Kidney capillary endothelial cell (primary cell): ENCODE measurements around the gene SH3RF3.

Source experiments
- DNase-seq: peaks from one replicate; pipeline ENCODE4 v3.0.0-alpha.2; 2018; ENCODE audit warnings: low spot score

Gene SH3RF3

DNA sequence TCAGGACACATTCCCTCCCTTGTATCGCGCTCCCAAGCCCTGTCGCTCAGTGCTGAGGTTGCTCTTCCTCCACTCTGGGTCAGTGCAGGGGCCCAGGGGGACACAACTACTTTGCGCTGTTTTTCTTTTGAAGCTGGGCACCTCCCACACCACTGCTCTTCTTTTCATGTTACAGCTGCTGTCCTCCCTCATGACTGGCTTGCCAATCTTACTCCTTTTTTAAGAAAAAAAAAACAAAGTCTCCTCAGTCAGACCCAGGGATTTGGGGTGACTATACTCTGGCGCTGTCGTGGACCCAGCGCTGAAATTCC lies 264.6 kb downstream of the SH3RF3 start:
- DNase-seq = no peak

DNA sequence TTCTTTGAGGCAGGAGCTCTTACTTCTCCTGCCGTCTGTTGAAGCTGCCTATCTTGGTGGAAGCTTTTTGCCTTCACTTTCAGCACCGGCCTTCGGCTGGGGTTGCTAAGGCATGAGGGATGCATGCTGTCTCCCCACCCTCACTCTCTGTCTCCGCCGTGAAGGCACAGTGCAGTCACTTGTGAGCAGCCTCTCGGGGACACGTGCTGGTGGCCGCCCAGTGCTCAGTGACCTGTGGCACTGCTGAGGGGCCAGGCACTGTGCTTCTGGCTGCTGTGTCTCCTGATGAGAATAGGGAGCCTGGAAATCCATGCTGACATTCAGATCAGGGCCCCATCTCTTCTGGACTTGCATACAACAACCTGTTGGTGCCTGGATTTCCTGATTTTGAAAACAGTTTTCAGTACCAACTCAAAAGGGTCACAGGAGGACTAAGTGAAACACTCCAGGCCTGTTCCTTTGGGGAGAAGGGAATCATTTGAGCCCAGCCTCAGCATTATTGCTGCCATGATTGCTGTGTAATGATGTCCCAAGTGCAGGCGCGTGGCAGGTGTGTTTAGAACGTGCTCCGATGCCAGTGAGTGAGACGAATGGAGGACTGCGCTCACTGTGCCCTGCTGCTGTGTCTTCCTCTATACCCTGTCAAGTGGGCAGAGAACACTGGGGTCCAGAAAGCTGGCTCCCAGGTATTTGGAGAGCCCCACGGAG lies 266.6 kb downstream of the SH3RF3 start:
- DNase-seq = no peak

DNA sequence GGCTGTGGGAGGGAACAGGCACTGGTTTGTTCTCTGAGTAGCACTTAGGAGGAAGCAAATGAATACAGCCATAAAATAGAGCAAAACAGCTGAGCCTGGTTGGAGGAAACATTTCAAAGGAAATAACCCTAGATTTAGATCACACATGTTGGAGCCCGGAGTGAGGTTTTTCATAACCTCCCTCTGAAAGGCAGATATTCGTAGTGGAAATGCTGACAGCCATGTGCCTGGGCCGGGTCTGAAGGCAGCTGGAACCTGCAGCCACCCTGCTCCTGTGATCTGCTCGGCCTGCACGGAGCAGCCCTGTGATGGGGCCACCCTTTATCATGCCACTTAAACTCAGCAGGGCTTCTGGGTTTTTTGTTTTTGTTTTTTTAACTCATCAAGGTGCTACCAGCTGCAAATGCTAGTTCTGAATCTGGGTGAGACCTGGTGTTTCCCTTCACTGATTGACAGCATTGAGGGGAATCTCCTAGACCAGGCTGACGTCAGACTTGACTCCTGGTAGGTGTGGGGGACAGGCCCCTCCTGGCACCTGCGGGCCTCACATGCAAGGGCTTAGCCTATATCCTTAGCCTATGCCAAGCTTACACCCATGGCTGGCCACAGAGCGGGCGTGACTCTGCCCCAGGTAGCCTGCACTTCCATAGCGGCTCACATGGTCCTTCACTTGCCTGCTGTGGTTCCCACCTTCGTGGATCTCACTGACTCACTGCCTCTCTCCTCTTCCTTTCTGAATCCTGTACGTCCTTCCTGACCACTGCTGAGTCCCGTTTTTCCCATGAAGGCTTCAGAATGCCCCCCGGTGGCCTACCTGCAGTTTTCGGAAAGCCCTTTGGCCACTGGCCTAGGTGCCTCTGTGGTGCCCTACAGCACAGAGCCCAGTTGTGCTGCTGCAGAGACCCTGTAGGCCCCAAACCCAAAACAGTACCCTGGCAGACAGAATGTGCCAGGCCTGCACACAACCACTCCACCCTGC lies 267.5 kb downstream of the SH3RF3 start:
- DNase-seq = no peak

DNA sequence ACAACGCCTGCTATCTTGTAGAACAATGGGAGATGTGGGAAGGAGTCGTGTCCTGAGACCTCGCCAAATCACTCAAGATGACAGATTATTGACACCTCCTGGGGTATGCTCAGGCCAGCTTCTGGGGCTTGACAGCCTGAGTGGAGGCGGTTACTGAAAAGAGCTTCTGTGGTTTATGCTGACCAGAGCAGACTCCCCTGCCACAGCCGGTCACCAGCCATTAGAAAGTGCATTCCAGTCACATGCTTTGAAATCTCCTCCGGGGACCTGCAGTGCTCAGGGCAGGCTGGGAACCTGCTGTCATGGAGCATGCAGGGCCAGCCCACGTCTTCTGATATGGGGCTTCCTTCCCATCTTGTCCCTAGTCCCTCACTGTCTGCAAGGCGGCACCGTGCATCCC lies 268.9 kb downstream of the SH3RF3 start:
- DNase-seq = no peak

DNA sequence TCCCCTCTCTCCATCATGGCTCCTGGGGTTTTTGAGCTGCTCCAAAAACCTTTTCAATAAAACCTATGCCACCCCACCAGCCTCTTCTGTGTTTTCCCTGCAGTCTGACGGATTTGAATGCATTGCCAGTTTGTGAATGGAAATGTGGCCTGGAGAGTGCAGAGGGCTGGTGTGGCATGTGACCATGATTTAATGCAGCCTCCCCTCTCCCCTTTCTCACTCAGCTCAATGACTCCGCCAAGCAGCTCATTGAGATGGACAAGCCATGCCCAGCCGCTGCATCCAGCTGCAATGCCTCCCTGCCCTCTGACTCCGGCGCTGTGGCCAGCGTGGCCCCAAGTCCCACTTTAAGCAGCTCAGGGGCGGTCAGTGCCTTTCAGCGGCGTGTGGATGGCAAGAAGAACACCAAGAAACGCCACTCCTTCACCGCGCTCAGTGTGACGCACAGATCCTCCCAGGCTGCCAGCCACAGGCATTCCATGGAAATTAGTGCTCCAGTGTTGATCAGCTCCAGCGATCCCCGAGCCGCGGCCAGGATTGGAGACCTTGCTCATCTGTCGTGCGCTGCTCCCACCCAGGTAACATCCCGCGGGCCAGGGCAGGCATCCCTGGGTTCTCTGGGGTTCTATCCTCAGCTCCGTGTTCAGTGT lies 269.5 kb downstream of the SH3RF3 start:
- DNase-seq = no peak

DNA sequence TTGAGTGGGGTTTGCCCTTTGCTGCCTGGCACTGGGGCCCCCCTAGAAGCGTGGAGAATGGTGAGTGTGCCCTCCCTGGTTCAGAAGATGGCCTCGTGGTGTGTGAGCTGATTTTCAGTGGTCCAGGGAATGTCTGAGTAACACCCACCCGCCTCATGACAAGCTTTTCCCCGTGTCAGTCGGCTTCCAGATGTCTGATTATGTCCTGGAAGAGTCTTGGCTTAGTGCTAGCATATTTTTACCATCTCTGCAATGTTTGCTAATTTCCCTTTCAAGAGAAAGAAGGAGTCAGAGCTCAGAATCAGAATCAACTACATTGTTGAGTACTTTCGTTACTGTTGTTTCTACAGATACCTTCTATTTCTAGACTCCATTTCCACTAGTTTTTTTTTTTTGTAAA lies 270.1 kb downstream of the SH3RF3 start:
- DNase-seq = no peak

DNA sequence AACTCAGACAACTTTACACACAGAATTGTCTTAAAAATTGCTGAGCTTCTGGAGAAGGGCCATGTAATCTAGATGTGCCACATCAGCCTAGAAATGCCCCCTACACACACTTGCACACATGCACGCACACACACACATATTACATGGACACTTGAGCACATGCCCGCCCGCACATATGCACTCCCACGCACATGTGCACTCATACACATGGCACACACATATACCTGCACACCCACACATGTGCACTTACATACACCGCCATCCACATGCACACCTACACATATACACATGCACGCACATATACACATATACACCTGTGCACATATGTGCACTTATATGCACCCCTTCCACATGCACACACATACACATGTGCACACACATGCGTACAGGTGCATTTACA lies 271.1 kb downstream of the SH3RF3 start:
- DNase-seq = no peak

DNA sequence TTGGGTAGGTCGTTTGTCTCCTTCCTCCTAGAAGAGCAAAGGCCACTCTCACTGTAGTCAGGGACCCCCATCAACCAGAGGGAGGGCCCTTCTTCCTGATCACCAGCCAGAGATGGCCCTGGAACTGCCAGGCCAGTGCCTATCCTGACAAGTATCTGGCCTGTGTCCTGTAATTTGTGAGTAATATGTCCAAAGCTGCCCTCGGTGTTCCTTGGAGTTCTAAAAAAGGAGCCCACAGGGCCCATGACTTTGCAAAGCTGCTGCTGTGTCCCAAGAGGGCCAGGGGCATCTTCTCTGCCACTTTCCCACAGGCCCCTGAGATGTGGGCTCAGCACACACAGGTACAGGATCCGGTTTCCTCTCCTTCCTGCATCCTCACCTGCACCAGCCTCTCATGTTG lies 272.4 kb downstream of the SH3RF3 start:
- DNase-seq = no peak

DNA sequence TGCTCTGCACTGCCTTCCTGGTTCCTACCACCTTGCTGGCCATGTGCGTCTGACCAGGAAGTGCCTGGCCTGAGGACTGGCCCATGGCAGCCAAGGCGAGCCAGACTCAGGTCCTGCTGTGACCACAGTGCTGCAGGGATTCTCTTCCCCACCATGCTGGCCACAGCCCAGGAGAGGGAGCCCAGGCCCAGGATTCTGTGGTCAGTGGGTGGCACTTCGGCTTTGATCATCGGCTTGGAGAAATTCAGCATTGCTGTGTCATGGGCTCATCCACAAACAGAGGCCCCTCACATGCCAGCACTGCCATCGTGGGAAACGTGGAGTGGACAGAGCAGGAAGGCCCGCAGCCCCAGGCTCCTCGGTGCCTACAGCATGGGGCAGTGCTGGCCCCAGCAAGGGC lies 273.2 kb downstream of the SH3RF3 start:
- DNase-seq = no peak

DNA sequence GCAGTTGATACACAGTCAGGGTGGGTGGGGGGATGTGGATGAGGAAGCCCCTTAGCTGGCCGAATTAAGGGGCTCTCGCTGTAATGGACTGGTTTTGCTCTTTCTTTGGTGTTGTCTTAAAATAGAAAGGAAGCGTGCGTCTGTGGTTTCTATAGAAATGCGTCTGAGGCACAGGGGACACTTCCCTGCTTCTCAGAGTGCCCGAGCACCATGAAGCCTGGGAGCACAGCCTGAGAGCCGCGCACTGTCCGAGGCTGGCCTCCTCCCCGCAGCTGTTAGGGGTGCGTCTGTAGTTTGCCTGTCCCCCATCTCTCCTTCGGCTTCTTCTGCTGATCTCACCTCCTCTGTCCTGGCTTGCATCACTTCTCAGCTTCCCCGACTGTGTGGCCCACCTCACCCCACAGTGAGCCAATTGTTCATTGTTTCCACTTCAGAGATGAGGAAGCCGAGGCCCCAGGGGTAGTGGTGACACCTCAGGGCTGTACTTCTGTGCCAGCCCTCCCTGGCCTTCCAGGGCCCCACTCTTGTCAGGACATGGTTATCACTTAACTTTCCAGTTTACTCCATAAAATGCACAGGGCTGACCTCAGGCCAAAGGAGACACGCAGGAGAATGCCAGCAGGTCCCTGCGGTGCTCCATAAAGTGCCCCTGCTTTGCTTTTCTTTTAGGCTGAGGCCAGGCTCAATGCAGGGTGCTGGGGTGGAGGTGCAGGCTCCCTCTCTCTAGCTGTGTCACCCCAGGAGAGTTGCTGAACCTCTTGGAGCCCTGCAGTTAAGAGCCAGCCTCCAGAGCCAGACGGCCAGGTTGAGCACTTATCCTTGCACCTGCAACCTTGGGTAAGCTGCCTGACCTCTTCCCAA lies 274.2 kb downstream of the SH3RF3 start:
- DNase-seq = no peak

DNA sequence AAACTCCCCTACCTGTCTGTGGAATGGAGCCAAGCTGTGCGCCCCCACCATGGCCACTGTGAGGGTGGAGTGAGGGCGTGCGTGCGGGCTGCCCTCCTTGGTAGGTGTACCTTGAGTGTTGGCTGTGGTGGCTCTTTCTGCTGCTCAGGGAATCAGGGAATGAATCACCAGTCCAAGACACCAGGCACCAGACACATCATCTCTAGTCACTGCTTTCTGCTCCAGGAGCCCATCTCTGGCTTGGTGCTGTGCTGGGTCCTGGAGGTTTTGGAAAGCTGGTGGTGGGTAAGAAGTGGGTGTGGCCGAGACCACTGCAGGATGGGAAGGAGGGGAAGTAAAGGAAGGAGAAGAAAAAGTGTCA lies 274.8 kb downstream of the SH3RF3 start:
- no peak for DNase-seq

DNA sequence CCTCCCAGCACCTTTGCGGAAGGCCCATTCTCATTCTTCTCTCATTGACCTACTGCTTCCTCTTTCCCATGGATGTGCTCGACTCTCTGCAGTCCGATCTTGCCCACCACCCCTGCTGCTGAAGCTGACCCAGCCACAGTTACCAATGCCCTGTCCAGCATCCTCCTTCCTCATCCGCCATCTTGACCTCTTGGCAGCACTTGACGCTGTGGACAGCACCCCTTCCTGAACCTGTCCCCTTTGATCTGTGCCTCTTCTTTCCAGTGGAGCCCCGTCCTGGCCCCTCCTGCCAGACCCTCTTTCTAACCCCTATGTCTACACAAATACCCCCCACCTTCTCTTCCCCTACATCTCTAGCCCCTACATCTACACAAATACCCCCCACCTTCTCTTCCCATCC lies 275.7 kb downstream of the SH3RF3 start:
- DNase-seq = no peak

DNA sequence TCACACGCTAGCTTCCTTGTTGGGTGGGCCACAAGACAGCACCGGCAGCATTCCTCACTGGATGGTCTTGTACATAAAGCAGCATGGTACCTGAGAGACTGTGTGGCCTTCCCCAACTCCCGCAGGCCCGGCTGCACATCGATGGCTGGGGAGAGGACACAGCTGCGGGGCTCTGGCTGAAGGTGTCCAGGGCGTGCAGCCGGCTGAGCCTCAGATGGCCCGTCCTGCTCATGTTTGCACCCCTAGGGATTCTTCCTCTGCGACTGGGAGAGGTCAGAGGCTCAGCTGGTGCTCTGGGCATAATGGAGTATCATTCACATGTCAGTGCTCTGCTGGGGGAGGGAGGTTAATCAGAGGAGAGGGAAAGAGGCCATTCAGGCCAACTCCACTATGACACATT lies 276.9 kb downstream of the SH3RF3 start:
- DNase-seq = no peak

DNA sequence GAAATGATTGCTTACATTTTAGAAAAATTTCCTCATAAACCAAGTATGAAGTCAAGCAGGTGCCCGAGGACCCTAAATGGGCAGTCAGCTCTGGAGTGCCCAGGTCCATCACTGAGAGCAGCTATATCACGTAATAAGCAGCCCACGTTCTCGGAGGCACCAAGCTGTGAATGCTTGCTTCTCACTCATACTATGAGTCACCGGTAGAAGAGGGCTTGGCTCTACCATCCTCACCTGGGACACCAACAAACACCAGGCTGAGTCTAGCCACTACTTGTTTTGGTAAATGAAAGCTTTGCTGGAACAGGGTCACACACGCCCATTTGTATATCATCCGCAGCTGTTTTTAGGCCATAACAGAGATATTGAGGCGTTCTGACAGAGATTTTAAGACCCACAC lies 277.3 kb downstream of the SH3RF3 start:
- DNase-seq = no peak

DNA sequence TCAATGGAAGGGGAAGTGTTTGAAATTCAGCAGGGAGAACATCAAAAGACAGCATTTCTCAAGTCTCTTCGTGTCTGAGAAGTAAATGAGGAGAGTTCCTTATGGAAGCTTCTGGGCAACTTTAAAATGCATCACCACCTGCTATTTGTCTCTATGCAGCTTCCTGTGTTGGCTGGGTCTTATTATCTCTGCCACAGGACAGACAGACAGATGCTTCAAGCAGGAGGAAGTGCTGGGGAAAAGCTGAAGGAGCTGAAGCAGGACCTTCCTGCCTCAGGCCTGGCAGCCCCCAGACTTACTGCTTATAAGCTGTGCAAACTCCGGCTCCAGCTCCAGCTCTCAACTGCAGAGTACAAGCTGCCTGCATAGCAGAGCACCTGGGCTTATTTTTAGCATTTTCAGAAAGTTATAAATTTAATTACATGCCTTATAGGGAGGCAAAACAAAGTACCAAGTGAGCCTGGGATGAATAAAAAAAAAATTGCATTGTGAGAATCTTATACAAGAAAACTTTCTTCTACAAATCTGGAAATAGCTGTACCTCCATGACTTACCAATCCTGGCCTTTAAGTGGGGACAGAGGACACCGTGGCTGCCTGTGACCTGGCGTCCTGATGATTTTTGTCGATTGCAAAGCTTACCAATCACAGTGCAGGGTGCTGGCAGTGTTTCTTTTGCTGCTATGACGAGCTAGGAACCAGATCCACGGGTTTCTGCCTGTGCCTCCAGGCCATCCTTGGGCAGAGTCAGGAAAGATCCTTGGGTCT lies 278.5 kb downstream of the SH3RF3 start:
- DNase-seq = no peak

DNA sequence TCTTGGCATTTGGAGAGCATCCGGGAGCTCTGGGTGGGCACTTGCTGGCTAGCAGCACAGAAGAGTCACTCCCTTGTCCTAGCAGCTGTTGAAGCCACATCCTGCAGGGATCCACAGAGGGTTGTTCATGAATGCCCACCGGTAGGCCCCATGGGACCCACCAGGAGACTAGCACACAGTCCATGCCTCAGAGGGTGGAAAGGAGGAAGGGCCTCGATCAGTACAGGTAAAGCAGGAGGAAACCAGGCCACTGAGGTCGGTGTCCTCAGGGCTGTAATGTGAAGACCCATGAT lies 279.0 kb downstream of the SH3RF3 start:
- no peak for DNase-seq

DNA sequence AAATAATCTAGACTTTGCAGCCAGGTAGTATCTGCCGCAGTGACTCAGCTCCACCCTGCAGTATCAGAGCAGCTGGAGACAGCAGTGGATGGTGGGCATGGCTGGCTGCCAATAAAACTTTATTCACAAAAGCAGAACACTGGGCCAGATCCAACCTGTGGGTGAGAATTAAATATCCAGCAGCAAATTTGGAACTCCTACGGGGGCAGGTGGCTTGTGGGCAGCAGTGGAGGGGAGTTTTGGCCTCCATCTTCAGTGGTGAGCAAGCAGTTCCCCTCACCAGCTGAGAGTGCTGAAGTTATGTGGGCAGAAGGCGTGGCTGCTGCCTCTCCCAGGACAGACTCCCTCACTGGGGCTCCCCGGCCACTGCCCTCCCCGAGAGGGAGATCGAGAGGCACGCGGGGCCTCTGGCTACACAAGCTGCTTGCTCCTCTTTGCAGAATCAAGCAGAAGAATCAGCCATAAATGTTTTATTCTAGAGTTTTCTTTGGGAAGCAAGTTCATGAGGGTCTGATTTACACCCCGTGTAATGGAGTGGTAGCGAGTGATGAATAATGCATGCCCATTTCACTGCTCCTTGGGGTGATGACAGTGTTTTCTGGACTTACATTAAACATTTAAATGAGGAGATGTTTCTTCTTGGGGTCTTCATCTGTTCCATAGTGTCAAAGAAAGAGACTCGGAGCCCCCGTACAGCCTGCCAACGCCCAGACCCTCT lies 280.5 kb downstream of the SH3RF3 start:
- DNase-seq = no peak

DNA sequence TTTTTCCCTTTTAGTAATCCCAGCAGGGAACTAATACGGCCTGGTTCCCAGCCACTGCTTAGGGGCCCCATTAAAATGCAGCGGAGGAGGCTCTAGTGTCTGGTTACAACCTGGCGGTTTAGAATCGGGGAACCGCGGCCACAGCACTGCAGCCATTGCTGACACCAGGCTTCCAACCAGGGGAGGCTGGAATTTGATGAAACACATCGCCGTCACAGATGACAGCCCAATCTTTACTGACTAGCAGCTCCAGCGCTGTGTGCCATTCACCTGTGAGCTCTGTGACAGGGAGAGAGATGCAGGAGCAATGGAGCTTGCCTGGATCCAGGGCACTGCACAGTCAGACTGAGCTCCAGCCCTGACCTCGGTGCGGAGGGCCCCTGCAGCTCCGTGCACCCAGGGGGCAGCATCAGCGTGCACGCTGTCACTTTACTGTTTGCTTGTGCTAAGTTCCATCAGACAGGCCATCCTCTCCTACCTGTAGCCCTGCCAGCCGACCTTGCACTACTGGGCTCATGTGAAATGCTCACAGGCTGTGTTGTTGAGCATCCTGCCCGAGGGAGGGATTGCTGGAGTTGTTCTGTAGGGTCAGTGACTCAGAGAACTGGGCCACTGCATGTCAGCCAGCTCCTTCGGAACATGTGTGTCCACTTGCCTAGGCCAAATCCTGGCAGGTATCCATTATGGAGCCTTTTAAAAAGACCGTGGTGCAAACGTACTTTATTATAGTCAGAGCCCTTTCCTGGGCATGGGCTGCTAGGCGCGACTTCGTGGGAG lies 281.2 kb downstream of the SH3RF3 start:
- DNase-seq = no peak

DNA sequence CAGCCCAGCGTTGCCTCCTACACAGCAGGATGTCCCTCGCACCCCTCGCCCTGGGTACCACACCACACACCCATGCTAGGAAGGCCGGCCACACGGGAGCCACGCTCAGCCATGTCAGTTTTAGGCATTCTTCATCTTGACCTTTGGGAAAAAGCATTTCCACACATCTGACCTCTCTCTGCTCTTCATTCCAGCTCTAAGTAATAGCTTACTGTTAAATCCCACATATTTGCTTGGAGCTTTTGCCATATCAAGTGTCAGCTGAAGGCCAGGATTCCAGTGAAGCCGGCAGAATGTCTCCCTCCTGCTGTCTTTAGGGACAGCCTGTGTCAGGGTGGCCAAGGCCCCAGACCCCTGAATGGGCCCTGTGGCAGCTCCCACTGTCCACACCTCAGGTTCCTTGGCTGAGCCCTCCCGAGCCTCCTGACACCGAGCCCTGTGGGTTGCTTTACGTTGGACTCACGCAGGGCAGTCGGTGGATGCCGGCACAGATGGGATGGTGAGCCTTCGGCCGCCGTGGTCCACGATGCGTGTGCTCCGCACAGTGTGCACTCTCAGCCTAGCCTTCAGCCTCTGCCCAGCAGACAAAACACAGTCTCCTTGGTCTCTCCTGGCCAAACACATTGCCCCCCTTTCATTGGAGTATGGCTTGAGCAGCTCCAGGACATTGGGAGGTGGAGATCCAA lies 282.8 kb downstream of the SH3RF3 start:
- no peak for DNase-seq

DNA sequence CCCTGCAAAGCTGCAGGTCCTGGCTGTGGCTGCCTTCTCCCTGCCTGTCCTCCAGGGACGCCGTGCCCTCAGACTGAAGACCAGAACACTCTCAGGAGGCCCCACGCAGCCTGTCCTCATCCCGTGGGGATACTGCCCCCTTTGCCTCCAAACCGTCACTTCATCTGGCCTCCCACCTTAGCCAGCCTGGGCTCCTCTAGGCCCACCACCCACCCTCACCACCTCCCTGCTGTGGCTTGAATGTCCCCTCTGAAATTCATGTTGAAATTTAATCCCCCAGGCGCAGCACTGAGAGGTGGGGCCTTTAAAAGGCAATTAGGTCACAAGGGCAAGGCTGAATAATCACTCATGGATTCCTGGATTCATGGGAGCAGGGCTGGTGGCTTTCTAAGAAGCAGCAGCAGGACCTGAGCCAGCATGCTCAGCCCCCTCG lies 286.6 kb downstream of the SH3RF3 start:
- no peak for DNase-seq
